DMS53 treated with DMSO at 0.1 percent for 48 hours (cell line): Measurements from ENCODE around the gene KCNH5.

ENCODE experiments used
- DNase-seq: peaks from one replicate; lab custom pipeline; 2025; ENCODE audit not compliant: unreplicated experiment; lab: John Stamatoyannopoulos, UW

The KCNH5 gene

GRCh38 chr14:63009495-63009894 is 35.8 kb downstream of the KCNH5 start:
- no peak for DNase-seq

- DNase-seq: no peak
Measured at GRCh38 chr14:63006531-63006930, 38.7 kb downstream of the KCNH5 start.

- no peak for DNase-seq
Measured at GRCh38 chr14:62994096-62994495, 51.2 kb downstream of the KCNH5 start.

GRCh38 chr14:62988967-62989366 is 56.3 kb downstream of the KCNH5 start:
- DNase-seq: no peak

- no peak for DNase-seq
Measured at GRCh38 chr14:62983821-62984220, 61.4 kb downstream of the KCNH5 start.

GRCh38 chr14:62980693-62981092 is 64.6 kb downstream of the KCNH5 start:
- no peak for DNase-seq

GRCh38 chr14:62957562-62957961 is 87.7 kb downstream of the KCNH5 start:
- DNase-seq: no peak

- no peak for DNase-seq
Measured at GRCh38 chr14:62956413-62956812, 88.8 kb downstream of the KCNH5 start.

GRCh38 chr14:62954165-62954564 is 91.1 kb downstream of the KCNH5 start:
- no peak for DNase-seq

- DNase-seq: no peak
Measured at GRCh38 chr14:62952226-62952625, 93.0 kb downstream of the KCNH5 start.

GRCh38 chr14:62947301-62947700 is 98.0 kb downstream of the KCNH5 start:
- no peak for DNase-seq

- DNase-seq: no peak
Measured at GRCh38 chr14:62946221-62946620, 99.0 kb downstream of the KCNH5 start.

- DNase-seq: no peak
Measured at GRCh38 chr14:62943202-62943601, 102.1 kb downstream of the KCNH5 start.

GRCh38 chr14:62939970-62940369 is 105.3 kb downstream of the KCNH5 start:
- peak; percentile 38 for DNase-seq

GRCh38 chr14:62938778-62939177 is 106.5 kb downstream of the KCNH5 start:
- no peak for DNase-seq

GRCh38 chr14:62934439-62934838 is 110.8 kb downstream of the KCNH5 start:
- DNase-seq: no peak

- no peak for DNase-seq
Measured at GRCh38 chr14:62921466-62921865, 123.8 kb downstream of the KCNH5 start.

GRCh38 chr14:62916551-62916950 is 128.7 kb downstream of the KCNH5 start:
- DNase-seq: no peak

GRCh38 chr14:62914873-62915272 is 130.4 kb downstream of the KCNH5 start:
- DNase-seq: no peak

GRCh38 chr14:62914025-62914424 is 131.2 kb downstream of the KCNH5 start:
- no peak for DNase-seq

- DNase-seq: no peak
Measured at GRCh38 chr14:62908506-62908905, 136.8 kb downstream of the KCNH5 start.

GRCh38 chr14:62905566-62905965 is 139.7 kb downstream of the KCNH5 start:
- DNase-seq: peak; percentile 5

- no peak for DNase-seq
Measured at GRCh38 chr14:62897771-62898170, 147.5 kb downstream of the KCNH5 start.

GRCh38 chr14:62896932-62897456 is 148.3 kb downstream of the KCNH5 start:
- no peak for DNase-seq
